Measurements from ENCODE around the gene SHC4.
"Not testable (repeated sequence)": the region's sequence is repeated elsewhere in the genome, so short reads cannot be mapped to it uniquely, and the experiment has no call there.

SHC4 gene

GRCh38 chr15:48924528-48925393, 39.0 kb downstream of the SHC4 start:
- DNase-seq (ENCODE audit: low read depth): no peak

DNA sequence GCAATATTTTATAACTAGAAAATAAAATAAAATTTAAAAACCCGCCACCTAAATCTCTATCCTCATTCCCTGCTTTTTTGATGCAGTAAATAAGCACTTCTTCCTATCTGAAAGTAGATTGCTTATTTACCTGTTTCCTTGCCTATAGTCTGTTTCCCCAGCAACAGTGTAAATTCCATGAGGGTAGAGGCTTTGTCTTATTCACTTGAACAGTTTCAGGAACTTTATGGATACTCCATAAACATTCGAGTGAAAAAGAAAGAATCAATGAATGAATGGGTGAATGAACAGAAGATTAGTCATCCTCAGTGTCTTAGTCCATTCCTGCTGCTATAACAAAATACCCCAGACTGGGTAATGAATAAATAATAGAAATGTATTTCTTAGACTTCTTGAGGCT, 41.7 kb downstream of the SHC4 start:
- DNase-seq (ENCODE audit: low read depth): no peak

GRCh38 chr15:48916721-48917120, 47.0 kb downstream of the SHC4 start:
- no peak for DNase-seq (ENCODE audit: low read depth)

DNA sequence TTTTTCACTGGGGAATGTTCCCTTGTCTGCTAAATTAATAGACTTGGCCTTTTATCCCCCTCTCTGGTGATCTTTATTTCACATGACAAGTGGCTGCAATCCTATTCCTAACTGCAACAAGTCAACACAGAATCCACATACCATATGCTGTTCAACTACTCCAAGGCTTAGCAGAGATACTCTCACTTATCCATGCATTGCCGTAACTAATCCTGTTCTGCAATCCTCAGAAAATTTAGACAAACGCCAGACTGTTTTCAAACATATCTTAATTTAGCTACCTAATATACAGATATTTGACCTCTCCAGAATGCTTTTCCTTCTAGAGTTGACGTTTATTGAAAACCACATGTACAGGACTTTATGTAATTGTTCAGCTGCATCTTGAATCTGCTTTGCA, 47.9 kb downstream of the SHC4 start:
- DNase-seq (ENCODE audit: low read depth): no peak

DNA sequence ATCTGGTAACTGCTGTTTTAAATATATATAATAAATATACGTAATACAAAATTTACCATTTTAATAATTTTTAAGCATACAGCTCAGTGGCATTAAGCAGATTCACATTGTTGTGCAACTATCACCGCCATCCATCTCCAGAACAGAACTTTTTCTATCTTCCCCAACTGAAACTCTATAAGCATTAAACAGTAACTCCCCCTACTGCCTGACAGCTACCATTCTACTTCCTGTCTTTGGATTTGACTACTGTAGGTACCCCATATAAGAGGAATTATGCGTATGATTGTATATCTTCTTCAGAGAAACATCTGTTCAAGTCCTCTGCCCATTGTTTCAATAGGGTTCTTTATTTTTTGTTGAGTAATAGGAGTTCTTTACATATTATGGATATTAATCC, 49.0 kb downstream of the SHC4 start:
- DNase-seq (ENCODE audit: low read depth): peak; percentile 25

- peak; percentile 29 for DNase-seq (ENCODE audit: low read depth)
Observed at GRCh38 chr15:48913141-48913540, 50.6 kb downstream of the SHC4 start.

DNA sequence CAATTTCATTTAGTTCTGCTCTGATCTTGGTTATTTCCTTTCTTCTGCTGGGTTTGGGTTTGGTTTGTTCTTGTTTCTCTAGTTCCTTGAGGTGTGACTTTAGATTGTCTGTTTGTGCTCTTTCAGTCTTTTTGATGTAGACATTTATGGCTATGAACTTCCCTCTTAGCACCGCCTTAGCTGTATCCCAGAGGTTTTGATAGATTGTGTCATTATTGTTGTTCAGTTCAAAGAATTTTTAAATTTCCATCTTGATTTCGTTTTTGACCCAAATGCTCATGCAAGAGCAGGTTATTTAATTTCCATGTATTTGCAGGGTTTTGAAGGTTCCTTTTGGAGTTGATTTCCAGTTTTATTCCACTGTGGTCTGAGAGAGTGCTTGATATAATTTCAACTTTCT, 53.2 kb downstream of the SHC4 start:
- not testable (repeated sequence) for DNase-seq (ENCODE audit: low read depth)

DNA sequence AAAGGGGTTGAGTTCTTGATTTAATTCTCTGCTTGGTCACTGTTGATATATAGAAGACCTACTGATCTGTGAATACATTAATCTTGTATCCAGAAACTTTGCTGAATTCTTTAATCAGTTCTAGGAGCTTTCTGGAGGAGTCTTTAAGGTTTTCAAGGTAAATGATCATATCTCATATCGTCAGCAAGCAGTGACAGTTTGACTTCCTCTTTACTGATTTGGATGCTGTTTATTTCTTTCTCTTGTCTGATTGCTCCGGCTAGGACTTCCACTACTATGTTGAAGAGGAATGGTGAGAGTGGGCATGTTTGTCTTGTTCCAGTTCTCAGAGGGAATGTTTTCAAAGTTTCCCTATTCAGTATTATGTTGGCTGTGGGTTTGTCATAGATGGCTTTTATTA, 54.4 kb downstream of the SHC4 start:
- DNase-seq (ENCODE audit: low read depth): not testable (repeated sequence)

GRCh38 chr15:48905847-48906246, 57.9 kb downstream of the SHC4 start:
- no peak for DNase-seq (ENCODE audit: low read depth)

DNA sequence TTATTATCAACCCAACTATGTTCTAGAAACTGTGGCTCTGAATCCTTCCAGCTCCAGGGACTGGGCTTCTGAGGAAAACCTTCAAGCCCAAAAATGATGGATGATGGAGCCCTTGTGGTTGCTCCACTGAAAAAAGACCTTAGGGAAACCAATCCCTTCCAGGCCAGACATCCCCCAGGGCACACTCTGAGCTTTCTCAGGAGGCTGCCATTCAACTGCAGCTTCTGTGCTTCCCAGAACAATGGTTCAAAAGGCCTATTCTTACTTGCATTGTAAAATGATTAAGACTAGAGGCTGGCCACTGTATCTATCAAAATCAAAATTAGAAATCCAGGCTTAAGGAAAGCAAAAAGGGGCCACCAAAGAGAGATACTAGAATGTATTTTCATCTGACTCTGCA, 58.5 kb downstream of the SHC4 start:
- no peak for DNase-seq (ENCODE audit: low read depth)

DNA sequence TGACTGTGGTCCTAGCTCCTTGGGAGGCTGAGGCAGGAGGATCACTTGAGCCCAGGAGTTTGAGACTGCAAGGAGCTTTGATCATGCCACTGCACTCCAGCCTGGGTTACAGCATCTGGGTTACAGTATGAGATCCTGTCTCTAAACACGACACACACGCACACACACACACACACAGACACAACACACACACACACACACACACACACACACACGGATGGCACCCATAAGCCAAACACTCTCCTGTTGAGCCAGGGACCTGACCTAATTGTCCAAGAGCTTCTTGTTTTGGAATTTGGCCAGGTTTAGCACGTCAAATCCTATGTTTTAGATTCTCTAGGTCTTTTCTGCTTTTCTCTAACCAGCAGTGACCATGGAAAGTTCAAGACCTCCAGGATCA, 59.0 kb downstream of the SHC4 start:
- DNase-seq (ENCODE audit: low read depth): no peak

GRCh38 chr15:48899793-48900192, 63.9 kb downstream of the SHC4 start:
- DNase-seq (ENCODE audit: low read depth): peak; percentile 15

- no peak for DNase-seq (ENCODE audit: low read depth)
Observed at GRCh38 chr15:48898446-48898845, 65.3 kb downstream of the SHC4 start.

DNA sequence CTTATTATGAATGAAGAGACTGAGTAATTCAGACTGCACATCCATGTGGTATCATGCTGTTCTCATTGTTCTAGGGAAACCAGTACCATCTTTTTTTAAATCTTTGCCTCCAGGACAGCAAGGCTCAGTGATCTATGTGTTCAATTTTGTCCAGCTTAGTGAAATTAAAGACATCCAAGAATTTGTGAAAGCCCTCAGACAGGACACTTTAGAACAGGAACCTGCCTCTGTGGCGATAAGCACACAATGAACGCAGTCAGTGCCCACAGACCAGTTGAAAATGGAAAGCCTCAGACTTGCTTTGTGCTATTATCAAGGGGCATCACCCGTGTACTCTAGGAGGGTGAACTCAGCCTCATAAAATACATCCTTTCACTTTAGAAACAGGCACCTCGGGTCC, 65.7 kb downstream of the SHC4 start:
- DNase-seq (ENCODE audit: low read depth): no peak

DNA sequence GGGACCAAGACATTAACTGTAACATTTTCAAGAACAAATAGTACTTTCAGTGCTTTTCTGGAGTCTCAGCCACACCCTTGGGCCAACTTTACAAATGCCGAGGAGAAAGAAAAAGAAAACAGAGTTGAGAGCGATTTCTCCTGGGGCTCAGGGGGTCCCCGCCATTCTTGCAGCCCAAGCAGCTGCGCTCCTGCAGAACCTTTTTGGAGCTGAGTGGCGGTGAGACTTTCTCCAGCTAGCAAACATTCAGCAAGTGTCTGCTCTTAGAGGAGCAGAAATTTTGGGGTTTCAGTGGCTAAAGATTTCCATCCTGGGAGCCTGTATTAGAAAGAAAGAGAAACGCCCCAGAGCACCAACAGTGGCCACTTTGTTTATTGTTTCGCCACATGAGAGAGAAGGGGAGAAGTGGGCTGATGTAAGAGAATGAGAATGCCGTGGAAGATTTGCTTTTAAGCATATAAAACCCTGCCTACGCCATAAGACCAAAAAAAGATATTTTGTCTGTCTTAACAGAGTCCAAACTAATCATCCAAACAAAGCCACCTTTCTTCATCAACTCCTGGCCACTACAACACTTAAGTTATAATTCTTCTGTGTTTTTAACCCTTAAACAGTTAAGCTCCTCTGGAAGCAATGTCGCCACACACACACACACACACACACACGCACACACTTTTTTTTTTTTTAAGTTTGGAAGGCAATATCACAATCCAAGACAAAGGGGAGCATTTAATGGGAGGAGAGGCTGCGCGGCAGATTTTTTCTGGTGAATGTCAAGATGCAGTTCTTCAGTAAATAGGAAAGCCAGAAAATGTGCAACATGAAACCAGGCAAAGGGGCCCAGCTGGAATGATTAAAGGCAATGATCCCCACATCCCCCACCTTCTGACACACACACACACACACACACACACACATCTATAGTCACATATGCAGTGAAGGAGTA, 66.6 kb downstream of the SHC4 start:
- peak; percentile 83 for DNase-seq (ENCODE audit: low read depth)

- DNase-seq (ENCODE audit: low read depth): no peak
Observed at GRCh38 chr15:48893311-48893710, 70.4 kb downstream of the SHC4 start.

DNA sequence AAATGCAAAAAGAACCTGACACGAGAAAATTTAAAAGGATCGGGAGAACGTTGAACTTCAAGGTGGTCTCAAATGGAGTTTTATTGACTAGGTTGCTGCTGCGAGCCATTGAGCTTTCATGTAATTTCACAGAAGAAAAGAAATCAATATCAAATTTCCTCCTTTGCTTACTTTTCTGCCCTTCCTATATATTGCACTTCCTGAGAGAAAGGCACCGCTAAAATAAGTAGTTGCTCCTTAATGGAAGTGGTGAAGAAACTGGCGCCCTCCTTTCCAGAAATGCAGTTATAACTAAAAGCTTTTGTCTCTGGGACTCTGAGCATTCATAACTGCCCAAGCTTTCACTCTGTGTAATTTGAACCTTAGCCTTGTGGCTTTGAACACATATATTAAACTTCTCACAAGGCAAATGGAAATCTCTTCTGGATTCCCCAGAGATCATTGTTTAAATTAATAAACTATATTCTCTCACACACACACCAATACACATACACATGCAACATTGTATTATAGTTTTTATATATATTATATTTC, 72.4 kb downstream of the SHC4 start:
- DNase-seq (ENCODE audit: low read depth): peak; percentile 36

GRCh38 chr15:48890375-48890972, 73.2 kb downstream of the SHC4 start:
- DNase-seq (ENCODE audit: low read depth): no peak

DNA sequence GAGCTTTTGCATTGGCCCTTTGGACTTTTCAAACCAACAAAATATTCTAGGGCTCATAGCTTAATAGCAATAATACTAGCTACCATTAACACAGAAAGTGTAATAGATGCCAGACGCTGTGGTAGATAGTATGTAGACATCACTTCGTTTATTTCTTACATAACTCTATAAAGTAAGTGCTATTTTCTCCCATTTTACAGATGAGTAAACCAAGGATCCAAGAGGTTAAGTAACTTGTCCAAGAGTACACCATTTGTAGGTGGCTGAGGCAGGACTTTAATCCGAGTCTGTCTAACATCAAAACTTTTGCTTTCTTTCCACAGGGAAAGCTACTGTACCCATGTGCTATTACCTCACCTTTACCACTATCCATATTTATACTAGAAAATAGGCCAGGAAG, 73.8 kb downstream of the SHC4 start:
- DNase-seq (ENCODE audit: low read depth): no peak

DNA sequence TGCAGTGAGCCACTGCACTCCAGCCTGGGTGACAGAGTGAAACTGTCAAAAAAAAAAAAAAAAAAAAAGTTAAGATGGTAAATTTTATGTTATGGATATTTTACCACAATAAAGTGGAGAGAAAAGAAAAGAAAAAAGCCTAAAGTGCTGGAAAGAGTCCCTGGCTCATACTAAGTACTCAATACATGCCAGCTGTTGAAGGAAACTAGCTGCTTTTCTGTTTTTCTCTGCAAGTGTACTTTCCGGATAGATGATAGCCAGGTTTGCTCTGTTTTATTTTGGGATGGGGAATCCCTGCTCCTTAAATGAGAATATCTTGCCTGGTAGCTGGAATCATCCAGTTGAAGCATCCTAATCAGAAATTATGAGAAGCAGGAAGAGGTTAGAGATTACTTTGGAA, 74.9 kb downstream of the SHC4 start:
- no peak for DNase-seq (ENCODE audit: low read depth)

GRCh38 chr15:48888191-48888590, 75.5 kb downstream of the SHC4 start:
- no peak for DNase-seq (ENCODE audit: low read depth)

GRCh38 chr15:48887144-48887543, 76.6 kb downstream of the SHC4 start:
- DNase-seq (ENCODE audit: low read depth): no peak

Data from iris pigment epithelial cell (primary cell).